A673 (cell line): Measurements from ENCODE around the gene BBX. TPM values are rescaled to one million over a fixed set of nuclear protein-coding genes. Genes with fewer than 3 reads are reported as not detected.

Experiments
- BruUV-seq: library from RNA; stranded (reverse); fragments of 400-500 nt; replicated peaks from 2 replicates; lab custom pipeline; 2021; lab: Mats Ljungman, UMichigan
- CTCF ChIA-PET: fragments of 300-600 bp; sonication (Branson Sonifier 250); formaldehyde crosslinking; loops from one replicate; lab custom pipeline; 2022; ENCODE audit warnings: antibody characterized with exemption; lab: Charles Lee
- POLR2A ChIA-PET: fragments of 300-600 bp; sonication (Branson Sonifier 250); formaldehyde crosslinking; loops from one replicate; lab custom pipeline; 2022; ENCODE audit warnings: antibody characterized with exemption; ENCODE audit not compliant: low non-redundant PET; lab: Charles Lee
- DNase-seq: peaks from one replicate; pipeline ENCODE4 v3.0.0-alpha.2; 2015; ENCODE audit warnings: low spot score
- H3K27ac ChIP-seq: fragments of 200-600 bp; sonication (generic); 2 replicates; pipeline ENCODE4 v1.5.1; 2016; ENCODE audit warnings: mixed run types, low read depth, mild to moderate bottlenecking, mixed read lengths, antibody characterized with exemption, low read length; ENCODE audit not compliant: poor library complexity, severe bottlenecking
- H3K27me3 ChIP-seq: fragments of 200-600 bp; sonication (generic); replicated peaks from 2 replicates; pipeline ENCODE4 v1.6.1; 2017; ENCODE audit warnings: mixed run types, low read depth, mild to moderate bottlenecking, mixed read lengths, antibody characterized with exemption, low read length; ENCODE audit not compliant: insufficient read depth, poor library complexity
- H3K36me3 ChIP-seq: fragments of 200-600 bp; sonication (generic); 2 replicates; pipeline ENCODE4 v1.6.1; 2016; ENCODE audit warnings: mixed run types, mild to moderate bottlenecking, mixed read lengths, antibody characterized with exemption, low read length; ENCODE audit not compliant: insufficient read depth, poor library complexity, severe bottlenecking
- H3K4me1 ChIP-seq: fragments of 200-600 bp; sonication (generic); 2 replicates; pipeline ENCODE4 v1.6.1; 2017; ENCODE audit warnings: mixed run types, mild to moderate bottlenecking, mixed read lengths, antibody characterized with exemption, low read length; ENCODE audit not compliant: insufficient read depth, poor library complexity, severe bottlenecking
- H3K4me3 ChIP-seq: fragments of 200-600 bp; sonication (generic); 2 replicates; pipeline ENCODE4 v1.5.1; 2016; ENCODE audit warnings: low read depth, mixed run types, mild to moderate bottlenecking, mixed read lengths, low read length; ENCODE audit not compliant: poor library complexity, severe bottlenecking
- H3K9me3 ChIP-seq: fragments of 200-600 bp; sonication (generic); 2 replicates; pipeline ENCODE4 v1.6.1; 2016; ENCODE audit warnings: mixed run types, low read depth, mild to moderate bottlenecking, mixed read lengths, antibody characterized with exemption, low read length; ENCODE audit not compliant: poor library complexity, severe bottlenecking
- EZH2 ChIP-seq: fragments of 200-600 bp; sonication (generic); IDR thresholded peaks from 2 replicates; pipeline ENCODE4 v1.6.1; 2017; ENCODE audit warnings: borderline replicate concordance, low read depth, mild to moderate bottlenecking, mixed read lengths, antibody characterized with exemption, low read length; ENCODE audit not compliant: poor library complexity, severe bottlenecking
- intact Hi-C: fragments of 100-400 bp; cut with micrococcal nuclease; formaldehyde crosslinking; loops from one replicate; pipeline ENCODE4 v1.10.0; 2022; ENCODE audit not compliant: unreplicated experiment
- total RNA-seq: library from RNA; stranded (reverse); gene quantifications from 2 replicates; pipeline ENCODE4 v1.2.3, GENCODE V29; 2021
- TF ChIP-seq, protein P1 (sequence below): fragments of 300-800, 200-600 bp; sonication (generic); conservative IDR thresholded peaks from 2 replicates; pipeline ENCODE4 v1.5.1; 2017; ENCODE audit warnings: low read depth, mild to moderate bottlenecking, antibody characterized with exemption, low read length, moderate library complexity, mixed read lengths

Gene BBX
- total RNA-seq, 1 experiment from 2014 or later = 28.9 TPM

DNA sequence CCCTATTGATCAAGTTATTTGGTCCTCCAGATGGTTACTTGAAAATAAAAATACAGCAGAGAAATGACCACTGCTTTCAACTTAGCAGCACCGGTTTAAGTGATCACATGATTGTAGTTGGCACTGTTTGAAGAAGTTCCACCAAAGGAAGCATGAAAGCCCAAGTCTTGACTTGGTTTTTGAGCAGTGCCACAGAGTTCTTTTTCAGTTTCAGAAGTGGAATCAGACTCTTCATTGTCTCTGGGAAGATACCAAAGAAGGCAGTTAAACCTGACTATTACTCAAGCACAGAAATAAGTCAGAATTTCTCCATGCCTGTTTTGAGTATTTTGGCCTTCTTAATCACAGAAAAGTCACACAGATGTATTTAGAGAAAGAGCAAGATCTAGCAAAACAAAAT is 66.7 kb downstream of the BBX start:
- CTCF ChIA-PET = no interaction called here
- POLR2A ChIA-PET = no interaction called here
- no TSS peak for BruUV-seq

GRCh38 chr3:107590786-107591185 is 68.0 kb downstream of the BBX start:
- ChIA-PET CTCF (no interaction called here), POLR2A (no interaction called here)
- Histone ChIP-seq H3K36me3 (no peaks in the 10 kb centered on the region), H3K4me1 (no peaks in the 10 kb centered on the region), H3K9me3 (no peaks in the 10 kb centered on the region), H3K27me3 (no peaks in the 10 kb centered on the region), H3K27ac (no peak overlapping the region), H3K4me3 (no peak overlapping the region)
- DNase-seq = no peak
- intact Hi-C loops = no loop called here
- no peak for TF ChIP-seq EZH2
- TF ChIP-seq, protein P1, sequence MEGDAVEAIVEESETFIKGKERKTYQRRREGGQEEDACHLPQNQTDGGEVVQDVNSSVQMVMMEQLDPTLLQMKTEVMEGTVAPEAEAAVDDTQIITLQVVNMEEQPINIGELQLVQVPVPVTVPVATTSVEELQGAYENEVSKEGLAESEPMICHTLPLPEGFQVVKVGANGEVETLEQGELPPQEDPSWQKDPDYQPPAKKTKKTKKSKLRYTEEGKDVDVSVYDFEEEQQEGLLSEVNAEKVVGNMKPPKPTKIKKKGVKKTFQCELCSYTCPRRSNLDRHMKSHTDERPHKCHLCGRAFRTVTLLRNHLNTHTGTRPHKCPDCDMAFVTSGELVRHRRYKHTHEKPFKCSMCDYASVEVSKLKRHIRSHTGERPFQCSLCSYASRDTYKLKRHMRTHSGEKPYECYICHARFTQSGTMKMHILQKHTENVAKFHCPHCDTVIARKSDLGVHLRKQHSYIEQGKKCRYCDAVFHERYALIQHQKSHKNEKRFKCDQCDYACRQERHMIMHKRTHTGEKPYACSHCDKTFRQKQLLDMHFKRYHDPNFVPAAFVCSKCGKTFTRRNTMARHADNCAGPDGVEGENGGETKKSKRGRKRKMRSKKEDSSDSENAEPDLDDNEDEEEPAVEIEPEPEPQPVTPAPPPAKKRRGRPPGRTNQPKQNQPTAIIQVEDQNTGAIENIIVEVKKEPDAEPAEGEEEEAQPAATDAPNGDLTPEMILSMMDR = no peak
- BruUV-seq = no TSS peak

More for the DNA sequence above, 66.7 kb downstream of the BBX start:
- Histone ChIP-seq H3K27me3 (no peaks in the 10 kb centered on the region), H3K9me3 (no peaks in the 10 kb centered on the region), H3K4me1 (no peaks in the 10 kb centered on the region), H3K4me3 (no peak overlapping the region), H3K27ac (no peak overlapping the region), H3K36me3 (no peaks in the 10 kb centered on the region)
- intact Hi-C loops = no loop called here
- no peak for DNase-seq
- TF ChIP-seq EZH2 = no peak
- TF ChIP-seq, protein P1 = no peak

DNA sequence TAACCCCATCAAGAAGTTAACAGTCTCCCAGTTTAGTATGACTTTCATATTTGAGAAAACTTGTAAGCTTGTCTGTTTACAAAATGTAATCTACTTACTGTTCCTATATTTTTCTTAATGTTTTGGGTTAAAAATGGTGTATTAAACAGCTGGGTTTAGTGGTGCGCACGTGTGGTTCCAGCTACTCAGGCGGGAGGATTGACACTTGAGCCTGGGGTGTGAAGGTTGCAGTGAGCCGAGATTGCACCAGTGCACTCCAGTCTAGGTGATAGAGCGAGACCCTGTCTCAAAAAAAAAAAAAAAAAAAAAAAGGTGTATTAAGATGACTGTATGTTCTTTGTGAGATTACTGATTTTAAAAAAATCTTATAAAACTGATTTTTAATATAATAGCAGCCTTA is 69.3 kb downstream of the BBX start:
- no TSS peak for BruUV-seq
- H3K27ac ChIP-seq = no peak overlapping the region
- no peak for TF ChIP-seq EZH2
- TF ChIP-seq, protein P1 = no peak
- no peaks in the 10 kb centered on the region for H3K9me3 ChIP-seq
- CTCF ChIA-PET = no interaction called here
- no peak overlapping the region for H3K4me3 ChIP-seq
- DNase-seq = no peak
- H3K4me1 ChIP-seq = no peaks in the 10 kb centered on the region
- POLR2A ChIA-PET = no interaction called here
- intact Hi-C loops = no loop called here
- no peaks in the 10 kb centered on the region for H3K27me3 ChIP-seq
- no peaks in the 10 kb centered on the region for H3K36me3 ChIP-seq
